ENCODE results near the gene PRKCZ. TPM values are rescaled to one million over a fixed set of nuclear protein-coding genes. Genes with fewer than 3 reads are reported as not detected.

Gene PRKCZ
- total RNA-seq, 3 donors from 2014 or later (not counting 1 experiment from before 2014, with no cell fraction given): 25.1 to 37.1 (median 30.5) TPM

- H3K27me3 ChIP-seq (ENCODE audit: control insufficient read depth, insufficient read depth, low read length): peaks cover 17% of the 10 kb centered on the region
- intact Hi-C loops (cut with micrococcal nuclease): loop anchor here (5.0 kb wide), 1 partner anchor 106 kb away; no protein-coding TSS in a partner anchor
Observed at GRCh38 chr1:2047749-2048729, 2.2 kb upstream of the PRKCZ start.

GRCh38 chr1:2049225-2049717 lies 940 bp upstream of the PRKCZ start:
- peak overlapping the region; percentile 66 for H3K4me3 ChIP-seq (ENCODE audit: low read length)
- 31% methylated on average over 14 of the region's 14 CpGs for WGBS (ENCODE audit: insufficient coverage)
- H3K27ac Mint-ChIP-seq: peak overlapping the region in 1 of 2 donors; percentile 88
- no peaks in the 10 kb centered on the region for H3K36me3 ChIP-seq (ENCODE audit: control insufficient read depth, insufficient read depth, low read length)
- DNase-seq (peak in 1 of 2 donors; percentile 29), ATAC-seq (no peak)
- no peak for TF ChIP-seq CTCF (IDR thresholded peaks at IDR 0.05)
- H3K9me3 Mint-ChIP-seq: no peaks in the 10 kb centered on the region
- H3K27ac ChIP-seq (ENCODE audit: low read length): peak overlapping the region; percentile 8
- peaks cover 5 to 21% of the 10 kb centered on the region in 2 donors for H3K27me3 Mint-ChIP-seq (ENCODE audit: low read depth in 2 of 2)
- no peaks in the 10 kb centered on the region for H3K9me3 ChIP-seq (ENCODE audit: control insufficient read depth, insufficient read depth, low read length)
- intact Hi-C loops (cut with micrococcal nuclease): loop anchor here (5.0 kb wide), 1 partner anchor 107 kb away; no protein-coding TSS in a partner anchor
- H3K4me1 ChIP-seq (ENCODE audit: control insufficient read depth, insufficient read depth, low read length): peaks cover 35% of the 10 kb centered on the region
- peaks cover 17% of the 10 kb centered on the region for H3K27me3 ChIP-seq (ENCODE audit: control insufficient read depth, insufficient read depth, low read length)
- H3K4me3 Mint-ChIP-seq: peak overlapping the region; percentile 89
- H3K36me3 Mint-ChIP-seq: no peaks in the 10 kb centered on the region
- peaks cover 18 to 33% of the 10 kb centered on the region in 2 donors for H3K4me1 Mint-ChIP-seq

More at GRCh38 chr1:2047749-2048729, 2.2 kb upstream of the PRKCZ start:
- Histone ChIP-seq H3K4me1 (ENCODE audit: control insufficient read depth, insufficient read depth, low read length) (peaks cover 35% of the 10 kb centered on the region), H3K4me3 (ENCODE audit: low read length) (no peak overlapping the region), H3K27ac (ENCODE audit: low read length) (no peak overlapping the region), H3K36me3 (ENCODE audit: control insufficient read depth, insufficient read depth, low read length) (no peaks in the 10 kb centered on the region), H3K9me3 (ENCODE audit: control insufficient read depth, insufficient read depth, low read length) (no peaks in the 10 kb centered on the region)
- no peak for TF ChIP-seq CTCF (IDR thresholded peaks at IDR 0.05)
- no peaks in the 10 kb centered on the region for H3K9me3 Mint-ChIP-seq
- peak overlapping the region in 1 of 2 donors; percentile 88 for H3K27ac Mint-ChIP-seq
- no peak for DNase-seq
- WGBS (ENCODE audit: insufficient coverage): 76% methylated on average over 25 of the region's 25 CpGs
- peaks cover 18 to 36% of the 10 kb centered on the region in 2 donors for H3K4me1 Mint-ChIP-seq
- peak overlapping the region; percentile 89 for H3K4me3 Mint-ChIP-seq
- no peak for ATAC-seq
- H3K36me3 Mint-ChIP-seq: no peaks in the 10 kb centered on the region
- H3K27me3 Mint-ChIP-seq (ENCODE audit: low read depth in 2 of 2): peaks cover 5 to 25% of the 10 kb centered on the region in 2 donors

GRCh38 chr1:2050461-2050792 lies 216 bp downstream of the PRKCZ start:
- Mint-ChIP-seq H3K27ac (peak overlapping the region in 1 of 2 donors; percentile 48), H3K4me3 (peak overlapping the region; percentile 50), H3K36me3 (no peaks in the 10 kb centered on the region), H3K27me3 (ENCODE audit: low read depth in 2 of 2) (peaks cover 5 to 20% of the 10 kb centered on the region in 2 donors), H3K4me1 (peaks cover 14 to 28% of the 10 kb centered on the region in 2 donors), H3K9me3 (no peaks in the 10 kb centered on the region)
- H3K4me1 ChIP-seq (ENCODE audit: control insufficient read depth, insufficient read depth, low read length): peaks cover 26% of the 10 kb centered on the region
- no peaks in the 10 kb centered on the region for H3K9me3 ChIP-seq (ENCODE audit: control insufficient read depth, insufficient read depth, low read length)
- WGBS (ENCODE audit: insufficient coverage): under 1% methylated on average over 51 of the region's 51 CpGs
- peak; percentile 32 to 46 (median 41) for ATAC-seq
- peaks cover 17% of the 10 kb centered on the region for H3K27me3 ChIP-seq (ENCODE audit: control insufficient read depth, insufficient read depth, low read length)
- intact Hi-C loops (cut with micrococcal nuclease): no loop called here
- DNase-seq: no peak
- peak overlapping the region; percentile 48 for H3K4me3 ChIP-seq (ENCODE audit: low read length)
- H3K27ac ChIP-seq (ENCODE audit: low read length): no peak overlapping the region
- no peak for TF ChIP-seq CTCF (IDR thresholded peaks at IDR 0.05)
- H3K36me3 ChIP-seq (ENCODE audit: control insufficient read depth, insufficient read depth, low read length): peaks cover under 1% of the 10 kb centered on the region
